Measurements from ENCODE around the gene SLC12A9.

Gene SLC12A9

DNA sequence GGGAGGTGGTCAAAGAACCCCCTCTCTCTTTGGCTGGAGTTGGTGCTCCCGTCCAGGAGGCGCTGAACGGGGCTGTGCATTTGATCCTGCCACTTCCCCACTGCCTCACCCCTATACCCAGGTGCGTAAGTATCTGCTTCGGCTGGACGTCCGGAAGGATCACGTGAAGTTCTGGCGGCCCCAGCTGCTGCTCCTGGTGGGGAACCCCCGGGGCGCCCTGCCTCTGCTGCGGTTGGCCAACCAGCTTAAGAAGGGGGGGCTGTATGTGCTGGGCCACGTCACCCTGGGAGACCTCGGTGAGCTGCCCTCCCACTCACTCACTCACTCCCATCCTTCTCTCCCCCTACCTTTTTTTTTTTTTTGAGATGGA, 9.1 kb downstream of the SLC12A9 start:
- H3K4me3 ChIP-seq (ENCODE audit: low read length), result no peak overlapping the region
- H3K4me1 ChIP-seq (ENCODE audit: control insufficient read depth, low read length), result peaks cover 20% of the 10 kb centered on the region
- H3F3A ChIP-seq (ENCODE audit: control insufficient read depth, insufficient read depth), result 0 out of 2 replicates have a peak, but pooled peaks cover 4% of the 10 kb centered on the region
- H3K9me2 ChIP-seq (replicated peaks; ENCODE audit: control insufficient read depth, low read length), result no peaks in the 10 kb centered on the region
- no peak overlapping the region for H3K27ac ChIP-seq (ENCODE audit: low read depth, low read length)
- no peaks in the 10 kb centered on the region for H3K9me3 ChIP-seq (ENCODE audit: control insufficient read depth, insufficient read depth, low read length)
- H3K4me2 ChIP-seq (ENCODE audit: low read length), result peak overlapping the region; percentile 2; the same call in 1 of the 2 replicates
- H3K79me2 ChIP-seq (ENCODE audit: control insufficient read depth, low read length), result peaks cover 2% of the 10 kb centered on the region
- no peaks in the 10 kb centered on the region for H3K27me3 ChIP-seq (ENCODE audit: control insufficient read depth, low read length)
- TF ChIP-seq, protein P1, sequence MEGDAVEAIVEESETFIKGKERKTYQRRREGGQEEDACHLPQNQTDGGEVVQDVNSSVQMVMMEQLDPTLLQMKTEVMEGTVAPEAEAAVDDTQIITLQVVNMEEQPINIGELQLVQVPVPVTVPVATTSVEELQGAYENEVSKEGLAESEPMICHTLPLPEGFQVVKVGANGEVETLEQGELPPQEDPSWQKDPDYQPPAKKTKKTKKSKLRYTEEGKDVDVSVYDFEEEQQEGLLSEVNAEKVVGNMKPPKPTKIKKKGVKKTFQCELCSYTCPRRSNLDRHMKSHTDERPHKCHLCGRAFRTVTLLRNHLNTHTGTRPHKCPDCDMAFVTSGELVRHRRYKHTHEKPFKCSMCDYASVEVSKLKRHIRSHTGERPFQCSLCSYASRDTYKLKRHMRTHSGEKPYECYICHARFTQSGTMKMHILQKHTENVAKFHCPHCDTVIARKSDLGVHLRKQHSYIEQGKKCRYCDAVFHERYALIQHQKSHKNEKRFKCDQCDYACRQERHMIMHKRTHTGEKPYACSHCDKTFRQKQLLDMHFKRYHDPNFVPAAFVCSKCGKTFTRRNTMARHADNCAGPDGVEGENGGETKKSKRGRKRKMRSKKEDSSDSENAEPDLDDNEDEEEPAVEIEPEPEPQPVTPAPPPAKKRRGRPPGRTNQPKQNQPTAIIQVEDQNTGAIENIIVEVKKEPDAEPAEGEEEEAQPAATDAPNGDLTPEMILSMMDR (IDR thresholded peaks at IDR 0.05; ENCODE audit: low read depth, low read length, poor library complexity, severe bottlenecking), result no peak
- no peak for TF ChIP-seq EZH2phosphoT487 (IDR thresholded peaks at IDR 0.05; ENCODE audit: borderline replicate concordance, low read length)
- peaks cover 18% of the 10 kb centered on the region for H3K36me3 ChIP-seq (ENCODE audit: control insufficient read depth, low read length)
- H4K20me1 ChIP-seq (ENCODE audit: control insufficient read depth, insufficient read depth, low read depth, low read length), result no peaks in the 10 kb centered on the region

DNA sequence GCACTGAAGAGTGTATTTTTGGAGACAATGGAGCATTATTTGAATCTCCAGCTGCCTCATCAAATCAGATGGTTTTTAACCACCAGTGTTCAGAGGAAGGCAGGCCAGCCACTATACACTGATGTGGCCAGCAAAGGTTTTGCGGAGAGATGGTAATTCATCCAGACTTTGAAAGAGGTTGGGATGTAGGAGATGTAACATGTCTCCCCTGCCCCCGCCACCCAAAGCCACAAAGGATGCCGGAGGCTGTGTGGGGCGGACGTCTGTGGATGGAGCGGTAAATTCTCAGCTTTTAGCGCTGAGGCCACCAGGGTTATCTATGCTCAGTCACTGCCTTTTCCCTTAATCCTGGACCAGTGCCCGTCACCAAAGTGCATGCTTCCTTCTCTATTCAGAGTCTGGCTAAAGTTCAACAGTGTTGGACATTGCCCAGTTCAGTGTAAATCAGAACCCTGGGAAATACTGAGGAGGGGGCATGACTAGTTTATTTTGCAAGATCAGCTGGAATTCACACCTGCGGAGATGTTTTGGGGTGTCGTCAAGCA, 11.0 kb downstream of the SLC12A9 start:
- TF ChIP-seq, protein P1 (IDR thresholded peaks at IDR 0.05; ENCODE audit: low read depth, low read length, poor library complexity, severe bottlenecking), result no peak
- Histone ChIP-seq H3K9me3 (ENCODE audit: control insufficient read depth, insufficient read depth, low read length) (no peaks in the 10 kb centered on the region), H3K4me3 (ENCODE audit: low read length) (no peak overlapping the region), H3K9me2 (replicated peaks; ENCODE audit: control insufficient read depth, low read length) (no peaks in the 10 kb centered on the region), H3K4me1 (ENCODE audit: control insufficient read depth, low read length) (peaks cover 33% of the 10 kb centered on the region), H3K79me2 (ENCODE audit: control insufficient read depth, low read length) (peaks cover 21% of the 10 kb centered on the region), H3K4me2 (ENCODE audit: low read length) (no peak overlapping the region), H3K27me3 (ENCODE audit: control insufficient read depth, low read length) (no peaks in the 10 kb centered on the region), H3F3A (ENCODE audit: control insufficient read depth, insufficient read depth) (0 out of 2 replicates have a peak, but pooled peaks cover 4% of the 10 kb centered on the region), H3K36me3 (ENCODE audit: control insufficient read depth, low read length) (peaks cover 28% of the 10 kb centered on the region), H4K20me1 (ENCODE audit: control insufficient read depth, insufficient read depth, low read depth, low read length) (no peaks in the 10 kb centered on the region), H3K27ac (ENCODE audit: low read depth, low read length) (no peak overlapping the region)

DNA sequence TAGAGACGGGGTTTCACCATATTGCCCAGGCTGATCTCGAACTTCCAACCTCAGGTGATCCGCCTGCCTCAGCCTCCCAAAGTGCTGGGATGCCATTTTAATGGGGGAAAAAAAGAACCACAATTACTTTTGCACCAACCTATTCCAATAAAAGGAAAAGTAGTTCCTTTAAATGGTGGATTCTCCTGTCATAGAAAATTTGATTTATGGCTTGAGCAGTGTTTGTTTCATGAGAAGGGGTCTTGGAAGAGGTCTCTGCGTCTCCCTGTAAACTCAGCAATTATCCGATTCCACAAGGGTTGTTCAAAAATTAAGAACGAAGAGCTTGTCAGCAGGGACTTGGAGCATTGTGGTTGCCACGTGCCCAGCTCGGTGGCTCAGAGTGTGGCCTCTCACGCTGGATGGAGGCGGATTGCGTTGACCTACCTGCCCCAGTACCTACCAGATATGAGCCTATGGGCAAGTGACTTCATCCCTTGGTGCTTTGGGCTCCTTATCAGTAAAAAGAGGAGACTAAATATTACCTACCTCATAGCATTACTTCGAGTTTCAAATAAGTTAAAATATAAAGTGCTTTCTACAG, 11.8 kb downstream of the SLC12A9 start:
- Histone ChIP-seq H3K36me3 (ENCODE audit: control insufficient read depth, low read length) (peaks cover 34% of the 10 kb centered on the region), H3K4me2 (ENCODE audit: low read length) (no peak overlapping the region), H3K27ac (ENCODE audit: low read depth, low read length) (no peak overlapping the region), H3K4me1 (ENCODE audit: control insufficient read depth, low read length) (peaks cover 41% of the 10 kb centered on the region), H3K4me3 (ENCODE audit: low read length) (no peak overlapping the region), H3K27me3 (ENCODE audit: control insufficient read depth, low read length) (no peaks in the 10 kb centered on the region), H3K9me2 (replicated peaks; ENCODE audit: control insufficient read depth, low read length) (no peaks in the 10 kb centered on the region), H3K9me3 (ENCODE audit: control insufficient read depth, insufficient read depth, low read length) (no peaks in the 10 kb centered on the region), H4K20me1 (ENCODE audit: control insufficient read depth, insufficient read depth, low read depth, low read length) (no peaks in the 10 kb centered on the region), H3F3A (ENCODE audit: control insufficient read depth, insufficient read depth) (0 out of 2 replicates have a peak, but pooled peaks cover 4% of the 10 kb centered on the region), H3K79me2 (ENCODE audit: control insufficient read depth, low read length) (peaks cover 30% of the 10 kb centered on the region)
- TF ChIP-seq EZH2phosphoT487 (IDR thresholded peaks at IDR 0.05; ENCODE audit: borderline replicate concordance, low read length), result no peak
- TF ChIP-seq, protein P1 (IDR thresholded peaks at IDR 0.05; ENCODE audit: low read depth, low read length, poor library complexity, severe bottlenecking), result no peak
